Caki2 (cell line): ENCODE measurements around the gene NEIL3. TPM values are rescaled to one million over a fixed set of nuclear protein-coding genes. Genes with fewer than 3 reads are reported as not detected.

Experiments
- DNase-seq: peaks from one replicate; pipeline ENCODE4 v3.0.0-alpha.2; 2015; ENCODE audit warnings: low read depth
- in situ Hi-C: cut with HindIII; loops from 2 replicates; pipeline ENCODE4 v1.10.0; 2016; ENCODE audit warnings: low sequenced_read_pairs, low pct_unique_long_range_greater_than_20kb, mixed read lengths
- total RNA-seq: library from RNA; depleted of rRNA; stranded (reverse); fragments of >200 nt; shearing (Covaris generic); gene quantifications from 2 replicates; pipeline ENCODE4 v1.2.3, GENCODE V29; 2014; ENCODE audit warnings: low replicate concordance; rRNA removed

NEIL3 gene
- total RNA-seq, 1 experiment from 2014 or later: 20.7 TPM

DNA sequence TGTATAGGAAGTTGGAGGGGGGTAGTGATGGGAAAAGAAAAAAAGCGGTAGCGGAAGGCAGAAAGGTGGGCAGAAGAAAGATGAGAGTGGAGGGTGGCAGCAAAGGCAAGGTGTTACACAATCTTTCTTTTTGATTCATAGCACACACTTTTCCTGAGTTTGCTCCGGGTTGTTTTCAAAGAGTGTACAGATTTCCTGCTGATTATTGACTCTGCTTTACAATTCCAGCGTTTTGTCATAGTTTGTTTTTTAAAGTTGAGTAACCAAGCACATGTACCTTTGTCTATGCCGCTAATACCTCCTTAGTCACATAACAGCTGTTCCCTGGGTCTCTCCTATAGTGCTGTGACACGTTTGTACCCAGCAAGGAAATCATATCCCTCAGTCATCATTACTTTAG, 82.3 kb downstream of the NEIL3 start:
- DNase-seq: no peak
- in situ Hi-C loops: no loop called here

DNA sequence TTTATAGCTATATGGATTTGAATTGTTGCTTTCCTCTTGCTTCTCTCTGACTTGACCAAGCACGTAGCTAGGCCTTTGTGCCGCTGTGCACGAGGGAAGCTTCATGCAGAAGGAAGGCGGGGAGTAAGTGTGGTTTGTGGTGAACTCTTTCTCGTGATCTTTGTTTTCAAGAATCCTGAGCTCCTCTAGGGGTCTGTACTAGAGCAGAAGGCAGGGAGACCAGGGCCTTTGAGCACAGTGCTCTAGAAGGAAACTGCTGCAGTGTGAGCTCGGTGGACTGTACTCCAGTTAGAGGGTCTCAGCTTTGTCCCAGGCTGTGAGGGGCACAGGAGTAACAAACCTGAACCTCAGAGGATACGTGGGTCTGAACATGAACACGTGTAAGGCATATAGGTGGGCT, 83.6 kb downstream of the NEIL3 start:
- in situ Hi-C loops: no loop called here
- DNase-seq: no peak

DNA sequence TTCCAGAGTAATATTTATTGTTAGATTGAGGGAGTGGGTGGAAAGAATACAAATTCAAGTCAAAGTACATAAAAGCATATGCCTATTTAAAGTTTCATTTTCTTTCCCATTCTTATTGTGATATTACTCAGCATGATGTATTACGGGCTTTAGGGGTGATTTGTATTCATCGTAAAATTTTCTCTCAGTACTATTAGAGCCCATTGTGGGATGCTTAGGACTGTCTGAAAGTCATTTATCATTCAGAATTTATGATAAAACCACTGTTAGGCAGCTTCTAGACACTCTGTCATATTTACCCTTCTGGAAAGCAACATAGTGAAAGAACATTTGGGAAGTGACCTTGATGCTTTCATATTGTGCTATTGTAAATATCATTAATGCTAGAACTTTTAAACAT, 86.7 kb downstream of the NEIL3 start:
- in situ Hi-C loops: no loop called here
- DNase-seq: no peak

DNA sequence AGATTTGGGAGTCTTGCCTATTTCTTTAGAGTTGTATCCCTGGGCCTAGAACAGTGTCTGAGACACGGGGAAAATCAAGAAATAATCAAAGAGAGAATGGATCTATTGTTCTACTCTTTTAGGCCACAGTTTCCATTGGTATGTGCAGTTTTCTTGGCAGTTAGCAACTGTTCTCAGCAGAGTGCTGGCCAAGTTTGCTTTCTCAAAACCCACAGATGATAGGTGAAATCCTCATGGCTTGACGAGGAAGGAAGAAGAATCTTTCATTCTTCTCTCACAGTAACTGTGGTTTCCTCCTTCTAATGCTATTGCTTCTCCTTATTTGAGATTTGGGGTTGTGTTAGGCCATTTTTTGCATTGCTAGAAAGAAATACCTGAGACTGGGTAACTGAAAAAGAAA, 90.4 kb downstream of the NEIL3 start:
- in situ Hi-C loops: no loop called here
- no peak for DNase-seq

DNA sequence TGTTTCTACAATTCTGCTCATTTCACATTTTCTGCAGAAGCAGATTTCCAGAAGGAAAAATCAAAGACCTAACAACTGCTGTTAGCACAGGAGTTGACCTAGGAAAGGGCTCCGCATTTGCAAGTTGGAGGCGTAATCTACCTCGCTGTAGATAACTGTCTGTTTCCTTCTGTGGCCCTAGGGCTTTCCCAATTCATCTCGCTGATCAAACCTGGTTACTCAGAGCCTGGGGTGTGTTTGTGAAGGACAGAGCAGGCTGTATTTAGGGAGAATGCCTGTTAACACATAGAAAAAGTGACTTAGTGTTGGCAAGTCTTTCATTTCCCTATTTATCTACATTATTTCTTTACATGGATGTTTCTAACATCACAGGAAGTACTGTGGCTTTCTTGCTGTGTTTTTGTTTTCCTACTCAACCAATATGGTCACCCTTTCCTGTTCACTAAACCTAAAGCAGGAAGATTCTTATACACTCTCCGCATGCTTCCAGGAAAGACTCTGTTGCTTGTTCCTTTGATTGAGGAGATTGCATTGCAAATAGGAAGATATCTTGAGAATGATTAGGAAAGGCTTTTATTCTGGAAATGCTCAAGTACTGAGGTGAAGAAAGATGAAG, 92.1 kb downstream of the NEIL3 start:
- DNase-seq: no peak
- in situ Hi-C loops: no loop called here

DNA sequence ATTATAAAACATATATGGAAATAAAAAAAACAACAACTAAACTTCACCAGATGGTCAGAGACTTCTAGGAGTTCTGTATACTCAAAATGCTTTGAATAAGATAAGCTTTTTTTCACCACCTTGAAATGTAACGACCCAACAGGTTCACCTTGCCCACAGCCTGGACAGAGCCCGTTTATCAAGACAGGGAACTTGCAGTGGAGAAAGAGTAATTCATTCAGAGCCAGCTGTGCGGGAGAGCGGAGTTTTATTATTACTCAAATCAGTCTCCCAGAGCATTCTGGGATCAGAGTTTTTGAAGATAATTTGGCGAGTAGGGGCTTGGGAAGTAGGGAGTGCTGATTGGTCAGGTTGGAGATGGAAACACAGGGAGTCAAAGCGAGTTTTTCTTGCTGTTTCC, 94.1 kb downstream of the NEIL3 start:
- no peak for DNase-seq
- in situ Hi-C loops: no loop called here

DNA sequence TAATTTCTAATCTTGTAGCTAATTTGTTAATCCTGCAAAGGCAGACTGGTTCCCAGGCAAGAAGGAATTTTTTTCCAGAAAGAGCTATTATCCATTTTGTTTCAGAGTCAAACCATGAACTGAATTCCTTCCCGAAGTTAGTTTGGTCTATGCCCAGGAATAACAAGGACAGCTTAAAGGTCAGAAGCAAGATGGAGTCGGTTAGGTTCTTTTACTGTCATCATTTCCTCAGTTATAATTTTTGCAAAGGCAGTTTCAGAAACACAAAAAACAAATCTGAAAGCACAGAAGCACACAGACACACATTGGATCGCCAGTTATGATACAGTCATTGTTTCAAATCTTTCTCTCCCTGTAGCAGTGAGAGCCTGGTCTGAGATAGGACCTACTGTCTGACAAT, 94.7 kb downstream of the NEIL3 start:
- in situ Hi-C loops: no loop called here

DNA sequence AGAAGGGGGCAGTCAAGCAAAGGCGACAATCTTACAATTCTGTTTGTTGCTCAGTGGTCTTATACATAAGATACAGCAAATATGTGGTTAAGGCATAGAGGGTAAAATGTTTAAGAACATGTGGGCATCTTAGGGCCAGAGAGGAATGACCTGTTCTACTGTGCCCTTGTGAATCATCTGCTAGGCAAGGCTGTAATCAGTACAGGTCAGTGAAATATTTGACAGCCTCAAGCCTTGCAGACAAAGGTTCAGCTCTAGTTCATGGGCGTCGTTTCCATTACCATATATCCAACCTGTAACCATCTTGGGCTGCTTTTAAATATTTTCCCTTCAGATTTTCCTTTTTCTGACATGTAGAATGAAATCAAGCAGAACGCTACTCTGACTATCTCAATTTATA, 95.3 kb downstream of the NEIL3 start:
- no peak for DNase-seq
- in situ Hi-C loops: no loop called here

More for the DNA sequence above, 94.7 kb downstream of the NEIL3 start:
- no peak for DNase-seq

DNA sequence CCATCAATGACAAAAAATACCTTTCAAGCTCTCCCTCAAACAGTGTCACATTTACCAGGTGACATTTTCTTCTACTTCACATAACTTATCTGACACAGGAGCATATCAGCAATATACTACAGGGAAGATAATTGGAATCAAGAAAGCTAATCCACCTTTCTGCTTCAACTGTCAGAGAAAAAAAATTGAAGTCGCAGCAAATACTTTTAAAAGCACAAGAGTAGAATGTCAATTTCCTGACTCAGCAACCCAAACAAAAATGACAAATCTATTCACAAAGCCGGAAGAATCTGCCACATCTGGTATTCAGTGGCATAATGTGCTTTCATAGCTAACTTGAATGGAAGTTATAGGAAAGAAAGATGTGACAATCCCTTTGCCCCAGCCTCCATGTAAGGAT, 95.8 kb downstream of the NEIL3 start:
- in situ Hi-C loops: no loop called here
- no peak for DNase-seq

DNA sequence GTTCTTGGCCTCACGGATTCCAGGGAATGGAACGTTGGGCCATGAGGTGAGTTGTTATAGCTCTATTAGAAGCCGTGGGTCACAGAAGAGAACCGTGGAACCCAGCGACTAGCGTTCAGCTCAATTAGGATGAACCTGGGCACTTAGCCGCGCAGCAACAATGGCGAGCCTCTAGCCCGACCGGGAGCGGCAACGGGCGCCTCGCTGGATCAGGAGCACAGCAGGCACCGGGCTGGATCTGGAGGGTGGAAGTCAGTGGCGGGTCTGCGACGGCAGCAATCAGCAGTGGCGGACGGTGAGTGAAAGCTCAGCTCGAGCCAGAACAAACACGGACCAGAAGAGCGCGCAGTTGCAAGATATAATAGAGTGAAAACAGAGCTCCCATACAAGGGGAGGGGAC, 98.3 kb downstream of the NEIL3 start:
- in situ Hi-C loops: no loop called here
- DNase-seq: no peak

DNA sequence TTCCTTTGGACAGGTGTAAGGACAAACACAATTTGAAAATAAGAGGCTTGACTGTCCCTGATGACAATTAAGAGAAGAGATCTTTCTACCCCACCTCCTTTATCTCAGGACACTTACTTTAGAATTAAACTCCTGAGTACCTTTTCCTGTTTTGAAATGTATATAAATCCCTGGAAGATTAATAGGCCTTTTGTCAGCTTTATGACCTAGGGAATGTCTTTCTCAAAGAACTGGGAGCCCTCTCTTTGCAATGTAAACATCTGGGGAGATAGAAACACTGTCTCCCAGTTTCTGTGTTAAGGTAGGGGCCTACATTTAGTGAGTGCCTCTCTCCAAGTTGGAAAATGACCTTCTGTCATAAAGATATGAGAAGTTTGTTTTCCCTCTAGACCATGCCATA, 100.9 kb downstream of the NEIL3 start:
- in situ Hi-C loops: no loop called here
- no peak for DNase-seq

DNA sequence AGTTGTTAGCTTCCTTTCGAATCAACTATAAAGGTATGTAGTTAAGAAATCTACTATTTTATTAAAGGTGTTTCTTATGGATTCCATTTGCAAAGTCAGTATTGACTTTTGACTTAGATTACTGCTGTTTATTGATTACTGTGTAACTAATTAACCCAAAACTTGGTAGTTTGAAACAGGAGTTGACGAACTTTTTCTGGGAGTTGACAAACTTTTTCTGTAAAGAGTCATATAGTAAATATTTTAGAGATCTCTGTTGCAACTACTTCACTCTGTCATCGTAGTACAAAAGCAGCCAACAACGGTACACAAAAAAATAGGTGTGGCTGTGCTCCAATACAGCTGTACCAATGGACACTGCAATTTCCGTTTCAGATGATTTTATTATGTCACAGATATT, 102.3 kb downstream of the NEIL3 start:
- in situ Hi-C loops: no loop called here
- no peak for DNase-seq

Other genes with a start within 250 kb of the NEIL3 start
- 30.6 and 46.2 TPM in 2 replicates for gene AGA, start 132.6 kb downstream of the NEIL3 start, total RNA-seq